Upper lobe of left lung (tissue), 4 donors: Measurements from ENCODE around the gene MRPS27.
A peak's percentile ranks its signal among the peaks of the same experiment; 100 is the strongest.

ENCODE experiments used
- EP300 ChIP-seq, 4 donors: sonication (generic); formaldehyde crosslinking; IDR thresholded peaks; one replicate each; pipeline ENCODE4 v1.5.1; 2017; ENCODE audit warnings: antibody characterized with exemption in 4 of 4, control low read depth in 2 of 4
- POLR2A ChIP-seq, 4 donors: fragments of 450-650 bp; IDR thresholded peaks; one replicate each; pipeline ENCODE4 v1.5.1; 2016 to 2017; ENCODE audit warnings: antibody characterized with exemption in 4 of 4, mild to moderate bottlenecking in 2 of 4
- POLR2AphosphoS5 ChIP-seq, 2 donors: sonication (generic); formaldehyde crosslinking; IDR thresholded peaks; one replicate each; pipeline ENCODE4 v1.5.1; 2017; ENCODE audit warnings: antibody characterized with exemption in 2 of 2
- TF ChIP-seq, protein P1 (sequence below), 6 experiments: fragments of 450-650 bp in 4 of 6; fragments of 200-600 bp in 2 of 6; sonication (generic) in 2 of 6; IDR thresholded peaks; one replicate each; pipeline ENCODE4 v1.5.1; 2016 to 2019; ENCODE audit warnings: antibody characterized with exemption in 6 of 6

DNA sequence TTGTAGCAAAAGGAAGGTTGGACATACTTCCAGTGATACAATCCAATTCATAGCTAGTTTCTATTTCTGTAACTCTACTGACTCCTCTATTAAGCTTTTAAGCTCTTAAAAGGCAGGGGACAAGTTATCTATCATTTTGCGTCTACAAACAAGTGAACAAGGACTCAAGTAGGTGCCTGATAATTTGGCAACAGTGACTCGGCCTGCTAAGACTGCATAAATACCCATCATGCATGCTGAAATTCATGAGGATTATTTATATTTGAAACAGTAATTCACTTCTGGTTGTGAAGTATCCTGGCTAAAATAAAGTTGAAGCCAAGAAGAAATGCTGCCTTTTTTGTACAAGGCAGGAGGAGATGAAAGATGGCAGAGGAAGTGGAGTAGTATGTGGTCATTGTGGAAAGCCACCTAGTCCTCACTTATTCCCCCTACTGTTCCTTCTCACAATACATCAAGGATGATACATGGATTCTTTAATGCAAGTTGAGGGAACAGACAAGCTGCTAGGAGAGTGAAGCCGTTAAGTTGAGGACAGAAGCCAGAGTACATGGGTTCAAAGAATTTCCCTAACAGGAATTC is 74.0 kb downstream of the MRPS27 start:
- TF ChIP-seq EP300 (IDR thresholded peaks at IDR 0.05) (no peak), POLR2A (IDR thresholded peaks at IDR 0.05) (no peak), POLR2AphosphoS5 (IDR thresholded peaks at IDR 0.05) (no peak)
- TF ChIP-seq, protein P1, sequence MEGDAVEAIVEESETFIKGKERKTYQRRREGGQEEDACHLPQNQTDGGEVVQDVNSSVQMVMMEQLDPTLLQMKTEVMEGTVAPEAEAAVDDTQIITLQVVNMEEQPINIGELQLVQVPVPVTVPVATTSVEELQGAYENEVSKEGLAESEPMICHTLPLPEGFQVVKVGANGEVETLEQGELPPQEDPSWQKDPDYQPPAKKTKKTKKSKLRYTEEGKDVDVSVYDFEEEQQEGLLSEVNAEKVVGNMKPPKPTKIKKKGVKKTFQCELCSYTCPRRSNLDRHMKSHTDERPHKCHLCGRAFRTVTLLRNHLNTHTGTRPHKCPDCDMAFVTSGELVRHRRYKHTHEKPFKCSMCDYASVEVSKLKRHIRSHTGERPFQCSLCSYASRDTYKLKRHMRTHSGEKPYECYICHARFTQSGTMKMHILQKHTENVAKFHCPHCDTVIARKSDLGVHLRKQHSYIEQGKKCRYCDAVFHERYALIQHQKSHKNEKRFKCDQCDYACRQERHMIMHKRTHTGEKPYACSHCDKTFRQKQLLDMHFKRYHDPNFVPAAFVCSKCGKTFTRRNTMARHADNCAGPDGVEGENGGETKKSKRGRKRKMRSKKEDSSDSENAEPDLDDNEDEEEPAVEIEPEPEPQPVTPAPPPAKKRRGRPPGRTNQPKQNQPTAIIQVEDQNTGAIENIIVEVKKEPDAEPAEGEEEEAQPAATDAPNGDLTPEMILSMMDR (IDR thresholded peaks at IDR 0.05): peak in 1 of 6 experiments; percentile 11
